ENCODE measurements around the gene SLC20A1. TPM values are rescaled to one million over a fixed set of nuclear protein-coding genes. Genes with fewer than 3 reads are reported as not detected.
A peak's percentile ranks its signal among the peaks of the same experiment; 100 is the strongest.

SLC20A1 gene
- total and polyA plus RNA-seq, 2 of the 4 experiments (the other 2 are of a cell fraction), result 93.6 to 94.1 TPM

DNA sequence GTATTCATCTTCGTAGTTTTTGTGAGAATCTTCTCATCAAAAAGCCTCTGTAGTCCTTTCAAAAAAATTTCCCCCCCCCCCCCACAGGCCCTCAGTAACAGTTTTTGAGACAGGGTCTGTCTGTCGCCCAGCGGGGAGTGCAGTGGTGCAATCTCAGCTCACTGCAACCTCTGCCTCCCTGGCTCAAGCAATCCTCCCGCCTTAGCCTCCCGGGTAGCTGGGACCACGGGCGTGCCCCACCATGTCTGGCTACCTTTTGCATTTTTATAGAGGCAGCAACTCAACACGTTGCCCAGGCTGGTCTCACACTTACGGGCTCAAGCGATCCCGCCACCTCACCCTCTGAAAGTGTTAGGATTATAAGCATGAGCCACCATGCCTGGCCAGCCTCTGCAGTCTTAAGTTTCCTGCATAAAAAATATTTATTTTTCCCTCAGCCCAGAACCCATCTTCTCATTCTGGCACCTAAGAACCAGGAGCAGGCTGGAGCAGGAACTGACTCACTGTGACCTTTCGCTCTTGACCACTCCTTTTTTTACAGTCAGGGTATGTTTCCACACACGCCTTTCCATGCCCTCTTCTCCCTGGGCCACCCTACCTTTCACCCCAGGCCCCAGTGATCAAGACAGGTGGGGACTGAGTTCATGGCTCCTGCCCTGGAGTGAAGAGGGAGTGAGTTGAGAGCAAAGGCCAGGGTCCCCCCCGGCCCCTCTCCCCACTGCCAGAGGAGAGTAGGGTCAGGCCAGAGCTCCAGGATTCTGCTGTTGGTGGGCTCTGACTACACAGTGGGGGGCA, 42.5 kb downstream of the SLC20A1 start (continued):
- no peak for TF ChIP-seq FOS (IDR thresholded peaks at IDR 0.05; ENCODE audit: low read depth, low read length)

DNA sequence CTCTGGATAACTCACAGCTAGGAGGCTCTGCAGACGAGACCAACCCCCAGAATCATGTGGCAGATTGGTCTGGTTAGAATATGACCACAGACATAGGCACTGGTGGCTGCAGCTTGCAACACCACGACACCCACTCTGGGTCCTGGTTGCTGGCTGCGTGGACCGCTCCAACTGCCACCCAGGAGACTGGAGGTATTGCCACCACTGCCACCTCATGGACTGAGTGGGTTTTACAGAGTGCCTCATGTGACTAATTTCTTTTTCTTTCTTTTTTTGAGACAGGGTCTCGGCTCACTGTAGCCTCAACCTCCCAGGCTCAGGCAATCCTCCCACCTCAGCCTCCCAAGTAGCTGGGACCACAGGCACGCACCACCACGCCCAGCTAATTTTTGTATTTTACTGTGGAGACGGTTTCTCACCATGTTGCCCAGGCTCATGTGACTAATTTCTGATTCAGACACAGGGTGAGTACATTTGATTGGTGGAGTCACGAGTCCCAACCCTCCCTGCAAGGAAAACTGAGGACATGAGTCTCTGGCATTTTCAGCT, 45.2 kb downstream of the SLC20A1 start:
- POLR2A ChIA-PET (ENCODE audit: unreplicated experiment), result no interaction called here
- TF ChIP-seq MAZ (IDR thresholded peaks at IDR 0.05; ENCODE audit: borderline replicate concordance, low read depth, low read length), result no peak
- no peak for TF ChIP-seq CEBPB (IDR thresholded peaks at IDR 0.05; ENCODE audit: low read depth, low read length)
- no peak for TF ChIP-seq MXI1 (IDR thresholded peaks at IDR 0.05; ENCODE audit: borderline replicate concordance, low read depth, low read length)
- TF ChIP-seq POLR2A (IDR thresholded peaks at IDR 0.05; ENCODE audit: low read depth, low read length), result no peak
- TF ChIP-seq, protein P1, sequence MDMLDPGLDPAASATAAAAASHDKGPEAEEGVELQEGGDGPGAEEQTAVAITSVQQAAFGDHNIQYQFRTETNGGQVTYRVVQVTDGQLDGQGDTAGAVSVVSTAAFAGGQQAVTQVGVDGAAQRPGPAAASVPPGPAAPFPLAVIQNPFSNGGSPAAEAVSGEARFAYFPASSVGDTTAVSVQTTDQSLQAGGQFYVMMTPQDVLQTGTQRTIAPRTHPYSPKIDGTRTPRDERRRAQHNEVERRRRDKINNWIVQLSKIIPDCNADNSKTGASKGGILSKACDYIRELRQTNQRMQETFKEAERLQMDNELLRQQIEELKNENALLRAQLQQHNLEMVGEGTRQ (IDR thresholded peaks at IDR 0.05; ENCODE audit: low read depth, low read length), result peak; percentile 25
- TF ChIP-seq, protein P2, sequence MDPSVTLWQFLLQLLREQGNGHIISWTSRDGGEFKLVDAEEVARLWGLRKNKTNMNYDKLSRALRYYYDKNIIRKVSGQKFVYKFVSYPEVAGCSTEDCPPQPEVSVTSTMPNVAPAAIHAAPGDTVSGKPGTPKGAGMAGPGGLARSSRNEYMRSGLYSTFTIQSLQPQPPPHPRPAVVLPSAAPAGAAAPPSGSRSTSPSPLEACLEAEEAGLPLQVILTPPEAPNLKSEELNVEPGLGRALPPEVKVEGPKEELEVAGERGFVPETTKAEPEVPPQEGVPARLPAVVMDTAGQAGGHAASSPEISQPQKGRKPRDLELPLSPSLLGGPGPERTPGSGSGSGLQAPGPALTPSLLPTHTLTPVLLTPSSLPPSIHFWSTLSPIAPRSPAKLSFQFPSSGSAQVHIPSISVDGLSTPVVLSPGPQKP (IDR thresholded peaks at IDR 0.05; ENCODE audit: borderline replicate concordance, low read depth, low read length), result no peak
- TF ChIP-seq BHLHE40 (IDR thresholded peaks at IDR 0.05; ENCODE audit: low read depth, low read length), result no peak
- TF ChIP-seq CHD1 (IDR thresholded peaks at IDR 0.05; ENCODE audit: low read depth, low read length), result no peak
- no peak for TF ChIP-seq FOS (IDR thresholded peaks at IDR 0.05; ENCODE audit: low read depth, low read length)
- TF ChIP-seq RCOR1 (IDR thresholded peaks at IDR 0.05; ENCODE audit: insufficient replicate concordance, low read length), result no peak
- TF ChIP-seq NFE2L2 (IDR thresholded peaks at IDR 0.05; ENCODE audit: low read depth, low read length), result no peak
- TF ChIP-seq RFX5 (IDR thresholded peaks at IDR 0.05; ENCODE audit: low read depth, low read length), result no peak
- TF ChIP-seq RAD21 (IDR thresholded peaks at IDR 0.05; ENCODE audit: low read length), result peak; percentile 49

More for the DNA sequence above, 45.2 kb downstream of the SLC20A1 start:
- Histone ChIP-seq H2BK120ac (ENCODE audit: low read depth, low read length) (peak overlapping the region; percentile 60; the same call in 1 of the 2 replicates), H3K23ac (ENCODE audit: low read depth, low read length) (peak overlapping the region; percentile 52; the same call in 1 of the 2 replicates), H3K9me1 (ENCODE audit: insufficient read depth, low read length) (peaks cover 23% of the 10 kb centered on the region), H4K8ac (ENCODE audit: low read depth in 2 of 2, low read length in 2 of 2) (peak overlapping the region in 1 of 2 experiments; percentile 72; a peak in 2 of 4 replicates), H4K91ac (ENCODE audit: insufficient read depth, low read depth, low read length) (peak overlapping the region; percentile 66; the same call in 1 of the 2 replicates), H4K20me1 (ENCODE audit: insufficient read depth, low read length) (no peaks in the 10 kb centered on the region), H2BK5ac (ENCODE audit: low read depth, low read length, poor library complexity, severe bottlenecking) (peak overlapping the region; percentile 14), H3K36me3 (ENCODE audit: control insufficient read depth, insufficient read depth, low read length) (no peaks in the 10 kb centered on the region), H2AFZ (replicated peaks; ENCODE audit: low read length, poor library complexity) (peak overlapping the region; percentile 74), H2BK15ac (ENCODE audit: low read depth, low read length) (peak overlapping the region; percentile 13; the same call in 1 of the 3 replicates), H3K79me1 (ENCODE audit: low read depth in 1 of 2, low read length in 2 of 2) (0 out of 4 replicates have a peak, but pooled peaks cover 0 to 5% of the 10 kb centered on the region in 2 experiments), H4K5ac (ENCODE audit: low read depth, low read length) (0 out of 2 replicates have a peak overlapping the region, but pooled peaks have one; percentile 4), H2AK5ac (ENCODE audit: low read depth, low read length) (peak overlapping the region; percentile 62), H3K27ac (ENCODE audit: insufficient read depth, low read length) (no peak overlapping the region), H3K18ac (ENCODE audit: low read depth, low read length) (no peak overlapping the region), H3K4me1 (ENCODE audit: control insufficient read depth, insufficient read depth, low read length) (peaks cover 12% of the 10 kb centered on the region), H3K4me2 (ENCODE audit: low read depth, low read length) (no peak overlapping the region), H3K9ac (ENCODE audit: low read depth, low read length) (no peak overlapping the region), H2BK20ac (ENCODE audit: low read depth, low read length) (peak overlapping the region; percentile 73), H3K14ac (replicated peaks; ENCODE audit: low read depth, low read length) (peak overlapping the region; percentile 65), H3K4ac (ENCODE audit: low read depth, low read length) (peak overlapping the region; percentile 73), H3K9me3 (ENCODE audit: control insufficient read depth, insufficient read depth, low read length) (no peaks in the 10 kb centered on the region), H2AK9ac (replicated peaks; ENCODE audit: low read depth, low read length, poor library complexity) (peak overlapping the region; percentile 77), H3K4me3 (ENCODE audit: insufficient read depth, low read depth, low read length) (no peak overlapping the region), H3K27me3 (ENCODE audit: control insufficient read depth, insufficient read depth, low read length) (no peaks in the 10 kb centered on the region), H3K56ac (ENCODE audit: extremely low read depth, insufficient read depth, low read length) (no peak overlapping the region)
- CTCF ChIA-PET, result interaction anchor here (1.0 to 1.6 kb wide), 2 partner anchors 11 to 46 kb away, joined by 4 to 5 read pairs; partner anchors contain the start of gene SLC20A1
- dilution Hi-C loops (cut with HindIII; ENCODE audit: low sequenced_read_pairs, unreplicated experiment), result no loop called here
- ATAC-seq (ENCODE audit: low read depth) (peak; percentile 31; the same call in 1 of the 2 replicates), DNase-seq (peak; percentile 59)
- intact Hi-C loops (cut with micrococcal nuclease), result no loop called here
- in situ Hi-C loops (cut with MboI; ENCODE audit: low sequenced_read_pairs), result no loop called here
- no CpG with 5 or more reads among the region's 9 CpGs for whole genome bisulfite sequencing, 2 experiments (ENCODE audit: extremely low coverage in 2 of 2, insufficient read length in 1 of 2)
- BruUV-seq (replicated peaks), result no TSS peak
